Lung (tissue), 12 donors: ENCODE results near the gene ANKS1B. TPM values are rescaled to one million over a fixed set of nuclear protein-coding genes. Genes with fewer than 3 reads are reported as not detected.
A peak's percentile ranks its signal among the peaks of the same experiment; 100 is the strongest.
"Not testable (repeated sequence)": the region's sequence is repeated elsewhere in the genome, so short reads cannot be mapped to it uniquely, and the experiment has no call there.

Source experiments
- ATAC-seq: fragments of 200-7000 bp; cut with Tn5 transposase; one replicate; pipeline ENCODE4 v1.9.1; 2020; ENCODE audit warnings: moderate number of reproducible peaks; ENCODE audit not compliant: insufficient read depth, low FRiP score
- DNase-seq, 3 donors: peaks; one replicate each; pipeline ENCODE4 v3.0.0-alpha.2; 2013 to 2017
- H3K27ac ChIP-seq, 2 donors: one replicate each; pipeline ENCODE4 v1.5.1; 2013; ENCODE audit warnings: mild to moderate bottlenecking in 2 of 2, moderate library complexity in 2 of 2, control low read depth in 1 of 2, inconsistent platforms in 1 of 2, low read depth in 1 of 2, low read length in 1 of 2
- H3K27me3 ChIP-seq, 3 donors: one replicate each; pipeline ENCODE4 v1.5.1; 2013; ENCODE audit warnings: low read length in 2 of 3; ENCODE audit not compliant: control insufficient read depth in 3 of 3, insufficient read depth in 3 of 3
- H3K36me3 ChIP-seq, 4 donors: one replicate each; pipeline ENCODE4 v1.5.1; 2013; ENCODE audit warnings: low read length in 4 of 4, mild to moderate bottlenecking in 1 of 4, moderate library complexity in 1 of 4; ENCODE audit not compliant: control insufficient read depth in 4 of 4, insufficient read depth in 4 of 4
- H3K4me1 ChIP-seq, 5 donors: one replicate each; pipeline ENCODE4 v1.5.1; 2013; ENCODE audit warnings: low read length in 5 of 5, mild to moderate bottlenecking in 2 of 5, moderate library complexity in 1 of 5; ENCODE audit not compliant: control insufficient read depth in 5 of 5, insufficient read depth in 5 of 5
- H3K4me3 ChIP-seq: one replicate; pipeline ENCODE4 v1.5.1; 2013; ENCODE audit warnings: mild to moderate bottlenecking, control low read depth, moderate library complexity
- H3K9ac ChIP-seq, 2 donors: one replicate each; pipeline ENCODE4 v1.5.1; 2013; ENCODE audit warnings: low read length in 2 of 2, control low read depth in 1 of 2; ENCODE audit not compliant: insufficient read depth in 1 of 2
- H3K9me3 ChIP-seq, 4 donors: one replicate each; pipeline ENCODE4 v1.5.1; 2013; ENCODE audit warnings: low read length in 3 of 4, mild to moderate bottlenecking in 1 of 4, moderate library complexity in 1 of 4; ENCODE audit not compliant: control insufficient read depth in 4 of 4, insufficient read depth in 3 of 4
- WGBS, 2 donors: extraction: QIAGEN DNeasy Blood & Tissue Kit; methylation state at CpG; one replicate each; pipeline ENCODE4 v1.1.7; 2013; 5-methylcytosine and 5-hydroxymethylcytosine counted together
- polyA plus RNA-seq, 2 donors: library from polyadenylated mRNA; stranded (reverse); fragments of 200-250 nt; gene quantifications; one replicate each; pipeline ENCODE4 v1.2.1, GENCODE V29; 2013
- total RNA-seq, 2 donors: library from RNA; depleted of rRNA in 1 of 2; stranded (reverse); fragments of >200 nt in 1 of 2; gene quantifications; one replicate each; pipeline ENCODE4 v1.2.1, GENCODE V29; 2014 to 2021
- TF ChIP-seq, protein P1 (sequence below): IDR thresholded peaks from 2 replicates; pipeline ENCODE4 v1.5.1; 2012; ENCODE audit warnings: mild to moderate bottlenecking; ENCODE audit errors: control extremely low read depth, extremely low read depth
- donor health status: control.
- donor health status: control.
- donor health status: Bipolar disorder and iron deficiency.
- donor health status: healthy.
- donor health status: DM: yes; HTN: yes; CAD: no.

The ANKS1B gene
- total and polyA plus RNA-seq, 4 donors: 0.32 to 10.3 (median 3.7) TPM

DNA sequence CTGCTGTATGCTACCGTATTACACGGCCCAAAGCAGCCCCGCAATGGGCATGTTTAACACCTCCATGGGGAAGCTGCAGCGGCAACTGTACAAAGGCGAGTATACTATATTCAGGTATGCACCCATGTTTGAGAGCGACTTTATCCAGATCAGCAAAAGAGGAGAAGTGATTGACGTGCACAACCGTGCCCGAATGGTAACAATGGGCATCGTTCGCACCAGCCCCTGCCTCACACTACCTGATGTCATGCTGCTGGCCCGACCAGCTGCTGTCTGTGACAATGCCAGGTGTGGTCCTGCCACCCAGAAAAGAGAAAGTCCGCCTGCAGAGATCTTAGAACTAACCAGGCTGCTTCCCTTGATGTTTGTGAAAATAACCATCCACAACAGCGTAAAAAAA is 336.6 kb downstream of the ANKS1B start:
- 91 to 95% methylated on average over 14 of the region's 14 CpGs for WGBS, 2 donors
- Histone ChIP-seq H3K4me1 (no peaks in the 10 kb centered on the region), H3K36me3 (peaks cover 0 to 1% (median 0%) of the 10 kb centered on the region in 4 donors), H3K9me3 (no peaks in the 10 kb centered on the region), H3K4me3 (no peak overlapping the region), H3K27ac (no peak overlapping the region), H3K27me3 (no peaks in the 10 kb centered on the region), H3K9ac (no peak overlapping the region)
- ATAC-seq: no peak
- DNase-seq: no peak
- TF ChIP-seq, protein P1, sequence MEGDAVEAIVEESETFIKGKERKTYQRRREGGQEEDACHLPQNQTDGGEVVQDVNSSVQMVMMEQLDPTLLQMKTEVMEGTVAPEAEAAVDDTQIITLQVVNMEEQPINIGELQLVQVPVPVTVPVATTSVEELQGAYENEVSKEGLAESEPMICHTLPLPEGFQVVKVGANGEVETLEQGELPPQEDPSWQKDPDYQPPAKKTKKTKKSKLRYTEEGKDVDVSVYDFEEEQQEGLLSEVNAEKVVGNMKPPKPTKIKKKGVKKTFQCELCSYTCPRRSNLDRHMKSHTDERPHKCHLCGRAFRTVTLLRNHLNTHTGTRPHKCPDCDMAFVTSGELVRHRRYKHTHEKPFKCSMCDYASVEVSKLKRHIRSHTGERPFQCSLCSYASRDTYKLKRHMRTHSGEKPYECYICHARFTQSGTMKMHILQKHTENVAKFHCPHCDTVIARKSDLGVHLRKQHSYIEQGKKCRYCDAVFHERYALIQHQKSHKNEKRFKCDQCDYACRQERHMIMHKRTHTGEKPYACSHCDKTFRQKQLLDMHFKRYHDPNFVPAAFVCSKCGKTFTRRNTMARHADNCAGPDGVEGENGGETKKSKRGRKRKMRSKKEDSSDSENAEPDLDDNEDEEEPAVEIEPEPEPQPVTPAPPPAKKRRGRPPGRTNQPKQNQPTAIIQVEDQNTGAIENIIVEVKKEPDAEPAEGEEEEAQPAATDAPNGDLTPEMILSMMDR: no peak

DNA sequence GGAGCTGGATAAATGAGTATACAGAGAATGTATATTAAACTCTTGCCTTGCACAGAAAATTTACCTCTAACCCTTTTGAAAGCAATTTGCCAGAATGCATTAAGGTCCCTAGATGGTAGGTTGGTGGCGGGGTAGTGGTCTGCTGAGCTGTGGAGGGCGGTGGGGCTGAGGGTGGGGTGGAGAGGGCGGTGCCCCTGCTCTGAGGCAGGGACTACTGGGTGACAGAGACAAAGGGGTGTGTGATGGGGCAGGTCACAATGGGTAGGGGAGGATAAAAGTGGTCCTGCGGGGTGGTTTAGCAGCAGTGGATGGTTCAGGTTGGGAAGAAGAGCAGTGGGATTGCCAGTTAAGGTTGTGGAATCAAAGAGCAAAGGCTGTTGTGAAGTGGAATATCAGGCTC is 337.3 kb downstream of the ANKS1B start, which contains the start of gene GARIN6:
TSS of gene GARIN6 (plus strand) at position 301 of the 400 bp plus-strand sequence. CDS start 422 bp downstream, outside the sequence.
- Histone ChIP-seq H3K27me3 (no peaks in the 10 kb centered on the region), H3K4me3 (no peak within 1 kb of the TSS), H3K4me1 (no peaks in the 10 kb centered on the region), H3K9ac (no peak within 1 kb of the TSS), H3K9me3 (no peaks in the 10 kb centered on the region), H3K36me3 (peaks cover 0 to 1% (median 0%) of the 10 kb centered on the region in 4 donors), H3K27ac (no peak within 1 kb of the TSS)
- ATAC-seq: no peak
- 83 to 87% methylated on average over 4 of the region's 4 CpGs for WGBS, 2 donors
- TF ChIP-seq, protein P1: no peak
- no peak for DNase-seq

DNA sequence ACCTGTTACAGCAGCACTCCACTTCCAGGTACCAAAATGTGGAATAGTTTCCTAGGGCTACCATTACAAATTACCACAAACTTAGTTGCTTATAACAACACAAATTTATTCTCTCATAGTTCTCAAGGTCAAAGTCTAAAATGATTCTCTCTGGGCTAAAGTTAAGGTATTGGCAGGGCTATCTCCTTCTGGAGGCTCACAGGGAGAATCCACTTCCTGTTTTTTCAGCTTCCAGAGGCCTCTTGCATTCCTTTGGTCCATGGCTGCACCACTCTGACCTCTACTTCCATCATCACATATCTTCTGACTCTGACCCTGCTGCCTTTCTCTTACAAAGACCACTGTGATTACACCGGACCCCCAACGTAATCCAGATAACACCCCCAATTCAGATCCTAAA is 340.1 kb downstream of the ANKS1B start:
- Histone ChIP-seq H3K9ac (no peak overlapping the region), H3K9me3 (no peaks in the 10 kb centered on the region), H3K4me1 (no peaks in the 10 kb centered on the region), H3K27me3 (no peaks in the 10 kb centered on the region), H3K27ac (no peak overlapping the region), H3K36me3 (peaks cover 0 to 1% (median 0%) of the 10 kb centered on the region in 4 donors), H3K4me3 (no peak overlapping the region)
- TF ChIP-seq, protein P1: no peak
- no peak for ATAC-seq
- no peak for DNase-seq
- WGBS, 2 donors: 77 to 97% methylated on average over 2 of the region's 2 CpGs

DNA sequence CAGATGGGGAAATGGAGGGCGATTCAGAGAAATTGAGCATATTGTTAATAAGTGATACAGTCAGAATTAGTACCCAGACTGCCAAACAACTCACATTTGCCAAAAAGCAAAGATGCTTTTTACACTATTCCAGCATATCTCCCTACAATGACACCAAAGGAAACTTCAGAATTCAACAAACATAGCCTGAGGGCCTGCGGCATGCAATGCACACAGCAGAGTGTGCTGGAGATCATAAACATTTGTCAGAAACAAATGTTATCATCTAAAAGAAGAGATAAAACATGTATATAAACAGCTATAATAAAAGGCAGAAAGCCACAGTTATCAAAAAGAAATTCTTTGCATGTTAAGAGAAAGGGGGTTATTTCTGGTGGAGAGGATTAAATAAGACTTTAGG is 357.3 kb downstream of the ANKS1B start:
- ATAC-seq: no peak
- no peaks in the 10 kb centered on the region for H3K27me3 ChIP-seq
- H3K4me1 ChIP-seq: peaks cover 0 to 10% (median 0%) of the 10 kb centered on the region in 5 donors
- H3K9ac ChIP-seq: no peak overlapping the region
- DNase-seq: peak; percentile 14 to 39 (median 36)
- no peak overlapping the region for H3K27ac ChIP-seq
- TF ChIP-seq, protein P1: no peak
- no peak overlapping the region for H3K4me3 ChIP-seq
- peaks cover 0 to 3% (median 0%) of the 10 kb centered on the region in 4 donors for H3K9me3 ChIP-seq
- WGBS, 2 donors: 75 to 86% methylated on average over 2 of the region's 2 CpGs
- H3K36me3 ChIP-seq: no peaks in the 10 kb centered on the region

DNA sequence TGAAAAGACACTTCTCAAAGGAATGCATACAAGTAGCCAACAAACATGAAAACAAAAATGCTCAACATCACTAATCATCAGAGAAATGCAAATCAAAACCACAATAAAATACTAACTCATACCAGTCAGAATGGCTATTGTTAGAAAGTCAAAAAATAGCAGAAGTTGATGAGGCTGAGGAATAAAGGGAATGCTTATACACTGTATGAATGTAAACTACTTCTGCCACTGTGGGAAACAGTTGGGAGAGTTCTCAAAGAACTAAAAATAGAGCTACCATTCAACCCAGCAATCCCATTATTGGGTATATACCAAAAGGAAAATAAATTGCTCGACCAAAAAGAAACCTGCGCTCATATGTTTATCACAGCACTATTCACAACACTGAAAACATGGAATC is 360.1 kb downstream of the ANKS1B start:
- WGBS, 2 donors: 93 to 97% methylated on average over 2 of the region's 2 CpGs
- not testable (repeated sequence) for ATAC-seq

More for the DNA sequence above, 360.1 kb downstream of the ANKS1B start:
- H3K36me3 ChIP-seq, DNase-seq, H3K4me1 ChIP-seq, H3K4me3 ChIP-seq, H3K27ac ChIP-seq, H3K9ac ChIP-seq, H3K9me3 ChIP-seq, H3K27me3 ChIP-seq: not testable (repeated sequence)
